ENCODE results near the gene PGAM4. TPM values are rescaled to one million over a fixed set of nuclear protein-coding genes. Genes with fewer than 3 reads are reported as not detected.

The PGAM4 gene
- total RNA-seq, 6 donors from 2014 or later, result 0.29 TPM; not detected in 5

DNA sequence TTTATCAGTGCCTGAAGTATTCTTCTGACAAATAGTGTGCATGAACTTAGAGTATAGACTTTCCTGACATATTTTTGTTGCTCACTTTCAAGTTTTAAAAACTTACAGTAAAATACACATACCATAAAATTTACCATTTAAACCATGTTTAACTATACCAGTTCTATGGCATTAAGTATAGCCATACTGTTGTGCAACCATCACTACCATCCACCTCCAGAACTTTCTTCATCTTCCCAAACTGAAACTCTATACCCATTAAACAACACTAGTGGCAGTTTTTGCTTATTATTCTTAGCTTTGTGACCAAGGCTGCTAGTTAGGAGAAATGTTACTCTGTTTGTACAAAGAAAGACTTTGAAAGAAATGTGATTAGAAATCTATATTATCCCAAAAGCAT lies 33.1 kb downstream of the PGAM4 start:
- Histone ChIP-seq H3K4me1 (peaks cover 0 to 4% (median 0%) of the 10 kb centered on the region in 4 donors), H3K36me3 (no peaks in the 10 kb centered on the region), H3K27me3 (no peaks in the 10 kb centered on the region), H3K9me3 (no peaks in the 10 kb centered on the region), H3K27ac (no peak overlapping the region), H3K4me3 (no peak overlapping the region)
- TF ChIP-seq POLR2A (IDR thresholded peaks at IDR 0.05) (no peak), EP300 (IDR thresholded peaks at IDR 0.05) (no peak), POLR2AphosphoS5 (IDR thresholded peaks at IDR 0.05) (no peak)
- TF ChIP-seq, protein P1, sequence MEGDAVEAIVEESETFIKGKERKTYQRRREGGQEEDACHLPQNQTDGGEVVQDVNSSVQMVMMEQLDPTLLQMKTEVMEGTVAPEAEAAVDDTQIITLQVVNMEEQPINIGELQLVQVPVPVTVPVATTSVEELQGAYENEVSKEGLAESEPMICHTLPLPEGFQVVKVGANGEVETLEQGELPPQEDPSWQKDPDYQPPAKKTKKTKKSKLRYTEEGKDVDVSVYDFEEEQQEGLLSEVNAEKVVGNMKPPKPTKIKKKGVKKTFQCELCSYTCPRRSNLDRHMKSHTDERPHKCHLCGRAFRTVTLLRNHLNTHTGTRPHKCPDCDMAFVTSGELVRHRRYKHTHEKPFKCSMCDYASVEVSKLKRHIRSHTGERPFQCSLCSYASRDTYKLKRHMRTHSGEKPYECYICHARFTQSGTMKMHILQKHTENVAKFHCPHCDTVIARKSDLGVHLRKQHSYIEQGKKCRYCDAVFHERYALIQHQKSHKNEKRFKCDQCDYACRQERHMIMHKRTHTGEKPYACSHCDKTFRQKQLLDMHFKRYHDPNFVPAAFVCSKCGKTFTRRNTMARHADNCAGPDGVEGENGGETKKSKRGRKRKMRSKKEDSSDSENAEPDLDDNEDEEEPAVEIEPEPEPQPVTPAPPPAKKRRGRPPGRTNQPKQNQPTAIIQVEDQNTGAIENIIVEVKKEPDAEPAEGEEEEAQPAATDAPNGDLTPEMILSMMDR (IDR thresholded peaks at IDR 0.05), result no peak
- no peak for DNase-seq
- ATAC-seq (ENCODE audit: low FRiP score in 2 of 2), result no peak

DNA sequence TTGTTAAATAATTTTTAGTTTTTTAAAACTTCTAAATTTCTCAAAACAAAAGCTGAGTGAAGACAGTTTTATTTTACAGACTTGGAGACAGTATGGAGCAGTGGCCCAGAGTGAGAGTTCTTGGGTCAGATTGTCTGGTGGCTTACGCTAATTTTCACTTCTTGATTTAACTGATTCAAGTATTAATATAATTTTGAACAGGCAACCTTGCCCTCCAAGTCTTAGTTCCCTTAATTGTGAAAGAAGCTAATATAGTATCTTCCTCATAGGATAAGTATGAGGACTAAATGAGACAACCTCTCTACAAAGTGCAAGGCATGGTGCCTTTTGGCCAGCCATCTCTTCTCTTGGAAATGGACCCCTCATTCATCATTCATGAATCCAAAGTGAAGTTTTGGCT lies 33.6 kb downstream of the PGAM4 start:
- ATAC-seq (ENCODE audit: low FRiP score in 2 of 2), result no peak
- Histone ChIP-seq H3K4me3 (no peak overlapping the region), H3K36me3 (no peaks in the 10 kb centered on the region), H3K4me1 (peaks cover 0 to 4% (median 0%) of the 10 kb centered on the region in 4 donors), H3K27me3 (no peaks in the 10 kb centered on the region), H3K27ac (no peak overlapping the region), H3K9me3 (no peaks in the 10 kb centered on the region)
- TF ChIP-seq POLR2AphosphoS5 (IDR thresholded peaks at IDR 0.05) (no peak), EP300 (IDR thresholded peaks at IDR 0.05) (no peak), POLR2A (IDR thresholded peaks at IDR 0.05) (no peak)
- TF ChIP-seq, protein P1 (IDR thresholded peaks at IDR 0.05), result no peak
- 85 to 90% methylated on average over 1 of the region's 1 CpG for WGBS, 2 donors
- DNase-seq, result no peak

DNA sequence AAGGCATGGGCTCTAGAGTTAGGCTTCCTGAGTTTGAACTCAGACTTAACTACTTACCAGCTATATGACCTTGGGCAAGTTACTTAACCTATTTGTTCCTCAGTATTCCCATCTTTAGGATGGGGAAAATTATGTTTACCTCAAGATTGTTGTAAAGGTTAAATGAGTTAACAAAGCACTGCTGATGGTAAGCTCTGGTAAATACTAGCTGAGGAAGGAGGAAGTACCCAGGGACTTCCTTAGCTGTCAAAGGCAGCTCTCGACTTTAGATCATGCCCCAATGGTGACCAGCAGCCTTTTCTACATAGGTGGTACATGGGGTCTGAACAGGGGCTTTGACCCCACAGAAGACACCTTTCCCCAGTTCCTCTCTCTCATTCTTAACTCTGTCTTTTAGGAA lies 38.9 kb downstream of the PGAM4 start:
- WGBS, 2 donors, result 32 to 57% methylated on average over 1 of the region's 1 CpG
- H3K36me3 ChIP-seq, result no peaks in the 10 kb centered on the region
- no peaks in the 10 kb centered on the region for H3K9me3 ChIP-seq
- no peaks in the 10 kb centered on the region for H3K27me3 ChIP-seq
- no peak overlapping the region for H3K4me3 ChIP-seq
- TF ChIP-seq, protein P1 (IDR thresholded peaks at IDR 0.05), result no peak
- TF ChIP-seq POLR2AphosphoS5 (IDR thresholded peaks at IDR 0.05), result no peak
- no peak for TF ChIP-seq EP300 (IDR thresholded peaks at IDR 0.05)
- TF ChIP-seq POLR2A (IDR thresholded peaks at IDR 0.05), result no peak
- no peak for DNase-seq
- ATAC-seq (ENCODE audit: low FRiP score in 2 of 2), result no peak
- H3K27ac ChIP-seq, result no peak overlapping the region
- no peaks in the 10 kb centered on the region for H3K4me1 ChIP-seq

DNA sequence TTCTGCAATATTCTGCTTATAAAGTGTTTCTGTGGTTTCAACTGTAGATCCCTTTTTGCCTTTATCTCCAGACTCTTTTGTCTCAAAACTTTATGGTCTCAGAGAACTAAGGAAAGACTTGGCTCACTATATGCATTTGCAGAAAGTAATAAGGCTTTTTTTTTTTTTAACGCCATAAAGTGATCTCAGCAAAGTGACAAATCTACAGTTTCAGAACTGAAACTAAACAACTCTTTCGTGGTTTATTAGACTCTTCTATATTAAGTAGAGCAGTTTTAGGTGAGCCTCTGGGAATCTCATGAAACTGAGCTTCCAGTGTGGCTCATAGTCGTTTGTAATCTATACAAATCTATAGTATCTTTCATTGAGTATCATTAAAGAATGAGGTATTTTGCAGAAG lies 43.7 kb downstream of the PGAM4 start:
- no peak overlapping the region for H3K4me3 ChIP-seq
- DNase-seq (no peak), ATAC-seq (ENCODE audit: low FRiP score in 2 of 2) (no peak)
- no peaks in the 10 kb centered on the region for H3K36me3 ChIP-seq
- H3K27ac ChIP-seq, result no peak overlapping the region
- no peaks in the 10 kb centered on the region for H3K9me3 ChIP-seq
- no peak for TF ChIP-seq EP300 (IDR thresholded peaks at IDR 0.05)
- TF ChIP-seq, protein P1 (IDR thresholded peaks at IDR 0.05), result no peak
- no peak for TF ChIP-seq POLR2A (IDR thresholded peaks at IDR 0.05)
- no peak for TF ChIP-seq POLR2AphosphoS5 (IDR thresholded peaks at IDR 0.05)
- WGBS, 2 donors, result 20 to 21% methylated on average over 3 of the region's 3 CpGs
- H3K4me1 ChIP-seq, result no peaks in the 10 kb centered on the region
- no peaks in the 10 kb centered on the region for H3K27me3 ChIP-seq

- TF ChIP-seq POLR2A (IDR thresholded peaks at IDR 0.05) (no peak), EP300 (IDR thresholded peaks at IDR 0.05) (no peak), POLR2AphosphoS5 (IDR thresholded peaks at IDR 0.05) (no peak)
- TF ChIP-seq, protein P1 (IDR thresholded peaks at IDR 0.05), result no peak
- no peak overlapping the region for H3K4me3 ChIP-seq
- 81 to 84% methylated on average over 7 to 8 of the region's 8 CpGs for WGBS, 2 donors
- no peaks in the 10 kb centered on the region for H3K9me3 ChIP-seq
- no peak for DNase-seq
- no peak overlapping the region for H3K27ac ChIP-seq
- ATAC-seq (ENCODE audit: low FRiP score in 2 of 2), result no peak
- no peaks in the 10 kb centered on the region for H3K27me3 ChIP-seq
- no peaks in the 10 kb centered on the region for H3K36me3 ChIP-seq
- H3K4me1 ChIP-seq, result no peaks in the 10 kb centered on the region
Observed at GRCh38 chrX:77924320-77924859, 45.0 kb downstream of the PGAM4 start.

Measured in upper lobe of left lung (tissue), 6 donors.